ENCODE measurements around the gene UCN2.

- TF ChIP-seq POLR2A (IDR thresholded peaks at IDR 0.05) (no peak), CTCF (IDR thresholded peaks at IDR 0.05) (peak in 1 of 6 experiments; percentile 20)
These were observed 6.6 kb downstream of the UCN2 start, which contains the start of gene PFKFB4 for GRCh38 chr3:48556796-48557626.
